Stimulated activated CD8-positive, alpha-beta memory T cell treated with anti-CD3 and anti-CD28 coated beads, Interleukin-12 subunit alpha, Interleukin-12 subunit beta, amount 100 ng/mL, for 24 hours (primary cell): ENCODE results near the gene PROK1.
"Not testable (repeated sequence)": the region's sequence is repeated elsewhere in the genome, so short reads cannot be mapped to it uniquely, and the experiment has no call there.

Source experiments
- DNase-seq: peaks from one replicate; pipeline ENCODE4 v3.0.0-alpha.2; 2020; ENCODE audit errors: extremely low read depth

Gene PROK1, protein sequence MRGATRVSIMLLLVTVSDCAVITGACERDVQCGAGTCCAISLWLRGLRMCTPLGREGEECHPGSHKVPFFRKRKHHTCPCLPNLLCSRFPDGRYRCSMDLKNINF

DNA sequence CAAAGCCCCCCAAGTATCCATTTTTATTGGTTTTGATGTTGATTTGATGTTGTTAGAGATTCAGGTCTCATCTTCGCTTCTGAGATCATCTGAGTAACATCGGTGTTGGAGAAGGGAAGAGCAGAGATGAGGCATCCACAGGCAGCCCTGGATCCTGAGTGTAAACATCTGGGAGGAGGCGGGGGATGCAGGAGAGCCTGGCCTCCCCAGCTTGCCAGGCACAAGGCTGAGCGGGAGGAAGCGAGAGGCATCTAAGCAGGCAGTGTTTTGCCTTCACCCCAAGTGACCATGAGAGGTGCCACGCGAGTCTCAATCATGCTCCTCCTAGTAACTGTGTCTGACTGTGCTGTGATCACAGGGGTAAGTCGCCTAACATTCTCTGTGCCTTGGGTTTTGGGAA lies at the start of gene PROK1:
Gene PROK1, plus strand, starts transcription at position 221 of the 400 bp plus-strand sequence. Its CDS starts 68 bp downstream, at position 289.
- no peak for DNase-seq

DNA sequence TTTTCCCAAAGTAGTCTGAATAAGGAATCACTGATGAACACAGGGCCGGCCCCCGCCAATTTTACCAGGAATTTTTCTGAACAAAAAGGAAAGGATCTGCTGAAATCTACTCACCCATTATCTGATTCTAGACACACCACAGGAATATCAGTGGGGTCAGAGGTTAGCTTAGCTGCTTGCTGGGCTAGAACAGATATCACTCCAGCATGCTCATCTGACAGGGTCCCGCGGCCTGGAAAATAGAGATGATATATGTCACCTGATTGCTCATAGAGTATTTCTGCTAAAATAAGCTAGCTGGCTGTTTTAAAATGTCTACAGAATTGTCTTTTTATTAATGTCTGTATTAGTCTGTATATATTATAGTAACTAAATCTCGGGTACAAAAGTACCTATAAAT lies 47.1 kb upstream of the PROK1 start:
- DNase-seq, result no peak

DNA sequence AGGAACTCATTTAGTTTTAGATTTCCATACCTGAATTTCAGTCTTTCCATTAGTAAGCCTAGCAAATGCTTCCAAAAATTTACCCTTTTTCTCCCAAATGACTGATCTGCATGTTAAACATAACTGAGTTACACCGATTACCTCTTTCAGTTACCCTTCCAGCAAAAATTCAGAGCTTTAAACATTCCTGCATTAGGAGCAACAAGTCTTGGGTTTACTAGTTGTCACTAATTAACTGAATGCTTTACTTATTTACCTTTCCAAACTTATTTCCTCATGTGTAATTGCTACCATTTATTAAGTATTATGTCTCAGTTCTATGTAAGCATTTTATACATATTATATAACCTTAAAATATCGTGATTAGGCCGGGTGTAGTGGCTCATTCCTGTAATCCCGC lies 46.5 kb upstream of the PROK1 start:
- DNase-seq, result no peak

DNA sequence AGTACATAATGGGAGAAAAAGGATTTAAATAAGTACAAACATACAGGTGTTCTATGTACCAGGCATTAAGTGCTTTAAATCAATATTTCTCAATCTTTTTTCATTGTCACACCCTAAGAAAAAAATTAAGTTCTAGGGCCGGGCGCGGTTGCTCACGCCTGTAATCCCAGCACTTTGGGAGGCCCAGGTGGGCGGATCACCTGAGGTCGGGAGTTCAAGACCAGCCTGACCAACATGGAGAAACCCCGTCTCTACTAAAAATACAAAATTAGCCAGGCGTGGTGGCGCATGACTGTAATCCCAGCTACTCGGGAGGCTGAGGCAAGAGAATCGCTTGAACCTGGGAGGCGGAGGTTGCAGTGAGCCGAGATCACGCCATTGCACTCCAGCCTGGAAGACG lies 44.5 kb upstream of the PROK1 start:
- not testable (repeated sequence) for DNase-seq

DNA sequence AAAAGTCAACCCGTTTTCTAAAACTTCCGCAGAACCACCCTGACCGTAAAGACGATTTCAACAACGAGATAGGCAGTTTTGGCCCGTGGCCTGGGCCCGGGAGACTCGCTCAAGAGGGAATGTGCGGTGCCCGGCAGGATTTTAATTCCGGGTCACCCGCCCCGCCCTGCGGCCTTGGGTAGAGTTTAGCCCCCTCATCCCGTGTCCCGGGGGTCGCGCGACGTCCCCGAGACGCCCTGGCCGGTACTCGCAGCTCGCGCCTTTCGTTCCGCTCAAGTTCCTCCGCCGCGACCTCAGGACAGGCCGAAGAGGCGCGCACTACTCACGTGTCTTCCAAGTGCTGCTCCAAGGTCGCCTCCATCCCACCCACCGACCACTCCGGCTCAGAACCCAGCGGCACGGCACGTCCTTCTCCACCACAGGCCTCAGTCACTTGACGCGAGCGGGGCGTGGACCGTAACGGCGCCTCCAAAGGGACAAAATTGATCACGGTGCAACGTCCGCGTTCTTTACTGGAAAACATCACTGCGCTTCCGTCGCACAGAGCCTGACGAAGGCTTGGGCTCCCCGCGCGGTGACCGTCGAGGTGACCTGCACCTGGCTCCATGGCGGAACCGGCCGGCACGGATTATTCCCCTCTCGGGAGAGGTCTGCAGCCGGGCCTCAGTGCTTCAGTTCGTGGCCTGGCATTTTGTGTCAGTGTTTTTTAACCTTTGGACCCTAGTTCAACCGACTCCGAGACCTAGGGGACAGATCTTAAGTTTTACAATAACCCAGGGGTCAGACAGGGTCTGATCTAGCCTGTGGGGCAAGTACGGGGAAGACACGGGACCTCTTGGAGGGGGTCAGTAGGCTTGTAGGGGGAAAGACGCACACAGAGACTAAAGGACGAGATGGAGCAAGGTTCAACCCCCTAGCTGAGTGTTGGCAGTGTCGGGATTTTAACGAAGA lies 43.4 kb upstream of the PROK1 start, which contains the start of gene LAMTOR5:
Gene LAMTOR5, minus strand, starts transcription at position 435 of the 951 bp plus-strand sequence. Its CDS starts 74 bp downstream, at position 361.
- peak; percentile 69 for DNase-seq

DNA sequence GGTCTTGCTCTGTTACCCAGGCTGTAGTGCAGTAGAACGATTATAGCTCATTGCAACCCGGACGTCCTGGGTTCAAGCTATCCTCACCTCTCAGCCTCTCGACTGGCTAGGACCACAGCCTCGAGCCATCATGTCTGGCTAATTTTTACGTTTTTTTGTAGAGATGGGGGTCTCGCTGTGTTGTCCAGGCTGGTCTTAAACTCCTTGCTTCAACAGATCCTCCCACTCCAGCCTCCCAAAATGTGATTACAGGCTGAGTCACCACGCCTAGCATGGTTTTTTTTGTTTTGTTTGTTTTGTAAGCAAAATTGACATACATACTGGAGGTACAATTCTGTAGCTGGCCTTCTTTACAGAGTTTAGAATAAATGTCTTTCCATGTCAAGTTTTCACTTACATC lies 42.5 kb upstream of the PROK1 start:
- DNase-seq, result no peak

DNA sequence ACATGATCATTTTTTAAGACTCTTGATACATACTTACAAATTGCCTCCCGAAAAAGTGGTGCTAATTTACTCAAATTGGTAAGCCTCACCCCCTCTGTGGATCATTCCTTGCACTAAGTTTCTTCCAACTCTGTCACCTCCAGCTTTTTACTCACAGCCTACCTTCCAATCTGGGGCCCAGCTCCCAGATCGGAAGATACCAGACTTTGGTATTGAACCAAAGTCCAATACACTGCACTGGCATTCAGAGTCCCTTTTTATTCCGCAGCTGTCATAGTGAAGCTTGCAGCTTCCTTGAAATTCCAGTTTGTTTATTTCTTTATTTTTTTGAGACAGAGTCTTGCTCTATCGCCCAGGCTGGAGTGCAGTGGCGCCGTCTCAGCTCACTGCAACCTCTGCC lies 41.6 kb upstream of the PROK1 start:
- DNase-seq, result no peak

DNA sequence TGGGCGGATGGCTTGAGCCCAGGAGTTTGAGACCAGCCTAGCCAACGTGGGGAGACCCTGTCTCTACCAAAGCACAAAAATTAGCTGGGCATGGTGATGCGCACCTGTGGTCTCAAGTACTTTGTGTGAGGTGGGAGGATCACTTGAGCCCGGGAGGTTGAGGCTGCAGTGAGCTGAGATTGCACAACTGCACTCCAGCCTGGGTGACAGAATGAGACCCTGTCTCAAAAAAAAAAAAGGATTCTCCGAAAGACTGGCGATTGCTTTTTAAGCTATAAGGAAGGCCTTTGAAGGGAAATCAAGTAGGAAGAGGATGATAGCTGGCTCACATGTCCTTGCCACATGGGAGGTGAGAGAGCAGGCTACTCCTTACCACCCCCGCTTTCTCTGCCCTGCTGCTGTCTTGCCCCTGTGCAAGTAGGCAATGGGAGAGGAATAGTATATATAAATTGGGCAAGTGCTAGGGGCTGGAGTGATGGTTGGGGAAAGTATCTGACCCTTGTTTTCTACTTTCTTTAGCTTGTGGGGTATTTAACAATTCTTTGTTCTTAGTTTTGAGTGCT lies 39.7 kb upstream of the PROK1 start:
- no peak for DNase-seq

DNA sequence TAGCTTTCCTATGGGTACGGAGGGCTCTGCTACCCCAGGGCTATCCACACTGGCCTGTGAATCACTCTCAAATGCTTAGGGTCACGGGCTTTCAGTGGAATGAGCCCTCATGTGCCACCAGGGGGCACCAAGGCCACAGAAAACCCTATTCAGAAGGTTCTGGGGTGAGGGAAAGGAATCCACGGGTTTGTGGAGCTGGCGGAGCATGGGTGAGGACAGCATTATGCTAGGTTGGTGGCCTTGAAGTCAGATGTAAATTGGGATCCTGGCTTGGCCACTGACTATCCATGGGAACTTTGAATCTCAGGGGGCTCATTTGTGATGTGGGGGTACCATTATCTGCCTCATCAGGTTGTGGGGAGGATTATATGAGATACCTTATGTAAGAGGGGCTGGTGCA lies 38.4 kb upstream of the PROK1 start:
- peak; percentile 17 for DNase-seq

DNA sequence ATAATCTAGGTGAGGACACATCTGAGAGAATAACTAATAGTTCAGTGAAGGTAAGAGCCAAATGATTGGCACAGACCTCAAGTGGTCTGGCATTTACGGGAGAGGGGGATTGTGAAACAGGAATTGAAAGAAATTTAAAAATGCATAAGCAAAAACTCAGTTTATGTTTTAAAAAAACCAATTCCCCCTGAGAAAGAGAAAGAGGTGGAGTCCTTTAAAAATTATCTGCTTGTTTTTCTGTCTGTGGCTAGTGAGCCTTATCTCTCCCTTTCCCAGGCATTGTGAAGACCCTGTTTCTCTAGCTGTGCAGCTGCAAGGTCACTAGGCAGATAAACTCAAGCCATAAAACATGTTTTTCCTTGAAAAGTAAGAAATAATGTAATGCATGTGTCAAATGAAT lies 37.9 kb upstream of the PROK1 start:
- DNase-seq, result not testable (repeated sequence)

DNA sequence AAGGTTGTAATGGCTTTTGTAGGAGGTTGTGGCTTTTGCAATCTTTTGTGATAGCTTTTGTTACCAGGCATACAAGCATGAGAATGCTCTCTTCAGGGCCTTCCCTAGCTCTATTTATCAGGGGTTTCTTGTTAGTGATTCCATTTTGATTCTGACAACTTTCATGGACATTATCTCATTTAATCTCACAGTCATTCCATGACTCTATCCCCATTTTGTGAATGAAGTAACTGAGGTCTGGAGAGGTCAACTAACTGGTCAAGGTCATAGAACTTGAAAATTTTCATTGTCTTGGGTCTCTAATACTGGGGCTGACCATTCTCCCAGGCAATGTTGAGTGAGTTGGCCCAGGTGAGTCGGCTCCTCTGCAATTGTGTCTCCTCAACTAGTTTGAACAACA lies 32.2 kb upstream of the PROK1 start:
- no peak for DNase-seq

DNA sequence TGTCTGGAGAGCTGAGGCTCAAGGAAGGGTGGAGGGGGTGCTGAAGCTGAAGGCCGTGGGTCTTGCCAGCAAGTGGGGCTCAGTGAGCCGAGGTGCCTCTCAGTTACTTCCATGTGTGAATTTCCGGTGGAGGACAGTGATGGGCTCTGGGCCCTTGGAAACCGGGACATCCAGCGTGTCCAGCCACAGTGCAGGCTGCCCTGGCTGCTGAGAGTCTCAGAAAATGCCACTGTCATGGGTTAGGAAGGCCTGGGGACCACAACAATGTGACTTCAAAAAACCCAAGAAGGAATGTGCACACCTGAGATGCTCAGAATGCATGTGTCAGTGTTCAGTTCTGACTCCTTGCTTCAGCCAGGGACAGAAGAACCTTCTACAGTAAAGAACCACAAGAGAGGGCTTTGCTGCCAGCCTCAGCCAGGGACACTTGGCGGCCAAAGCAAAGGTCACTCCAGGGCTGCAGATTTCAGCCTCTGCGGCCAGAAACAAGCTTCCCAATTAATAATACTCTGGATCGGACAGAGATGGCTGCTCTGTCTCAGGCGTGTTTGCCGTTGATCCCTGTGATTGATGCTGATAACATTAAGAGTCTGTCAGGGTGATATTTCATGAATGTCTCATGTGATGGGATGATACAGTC lies 30.8 kb upstream of the PROK1 start:
- no peak for DNase-seq

DNA sequence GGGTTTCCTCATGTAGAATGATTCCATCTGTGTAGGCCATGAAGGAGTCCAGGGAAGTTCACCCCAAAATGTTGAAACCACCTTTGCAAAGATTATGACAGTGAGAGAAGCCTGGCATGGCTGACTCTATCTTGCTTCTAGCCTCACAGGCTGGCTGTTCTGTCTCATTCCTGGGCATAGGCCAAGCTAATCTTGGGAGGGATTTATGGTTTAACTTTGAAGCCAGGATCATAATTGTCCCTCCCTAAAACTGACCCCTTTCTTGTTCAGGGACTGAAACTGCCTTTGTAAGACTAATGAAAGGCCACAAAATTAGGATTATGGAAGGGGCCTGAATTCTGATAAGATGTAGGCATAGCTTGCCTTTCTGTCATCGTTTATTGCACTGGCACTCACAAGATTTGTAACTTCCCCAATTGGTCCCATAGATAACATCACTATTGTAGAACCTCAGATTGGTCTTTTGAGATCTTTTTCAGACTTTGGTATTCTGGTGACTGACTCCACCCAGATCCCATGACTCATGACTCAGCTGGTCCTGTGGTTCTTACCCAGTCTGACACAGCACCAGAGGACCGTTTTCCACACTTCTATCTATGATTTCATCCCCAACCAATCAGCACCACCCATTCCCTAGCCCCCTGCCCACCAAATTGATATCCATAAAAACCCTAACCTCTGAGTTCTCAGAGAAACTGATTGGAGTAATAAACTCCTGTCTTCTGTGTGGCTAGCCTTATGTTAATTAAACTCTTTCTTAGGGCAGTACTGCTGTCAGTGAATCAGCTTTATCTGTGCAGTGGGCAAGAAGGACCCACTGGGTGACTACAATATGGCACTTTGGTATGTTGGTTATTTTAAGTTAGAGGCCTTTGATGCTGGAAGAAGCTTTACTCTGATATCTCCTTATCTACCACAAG lies 29.8 kb upstream of the PROK1 start:
- DNase-seq, result no peak

DNA sequence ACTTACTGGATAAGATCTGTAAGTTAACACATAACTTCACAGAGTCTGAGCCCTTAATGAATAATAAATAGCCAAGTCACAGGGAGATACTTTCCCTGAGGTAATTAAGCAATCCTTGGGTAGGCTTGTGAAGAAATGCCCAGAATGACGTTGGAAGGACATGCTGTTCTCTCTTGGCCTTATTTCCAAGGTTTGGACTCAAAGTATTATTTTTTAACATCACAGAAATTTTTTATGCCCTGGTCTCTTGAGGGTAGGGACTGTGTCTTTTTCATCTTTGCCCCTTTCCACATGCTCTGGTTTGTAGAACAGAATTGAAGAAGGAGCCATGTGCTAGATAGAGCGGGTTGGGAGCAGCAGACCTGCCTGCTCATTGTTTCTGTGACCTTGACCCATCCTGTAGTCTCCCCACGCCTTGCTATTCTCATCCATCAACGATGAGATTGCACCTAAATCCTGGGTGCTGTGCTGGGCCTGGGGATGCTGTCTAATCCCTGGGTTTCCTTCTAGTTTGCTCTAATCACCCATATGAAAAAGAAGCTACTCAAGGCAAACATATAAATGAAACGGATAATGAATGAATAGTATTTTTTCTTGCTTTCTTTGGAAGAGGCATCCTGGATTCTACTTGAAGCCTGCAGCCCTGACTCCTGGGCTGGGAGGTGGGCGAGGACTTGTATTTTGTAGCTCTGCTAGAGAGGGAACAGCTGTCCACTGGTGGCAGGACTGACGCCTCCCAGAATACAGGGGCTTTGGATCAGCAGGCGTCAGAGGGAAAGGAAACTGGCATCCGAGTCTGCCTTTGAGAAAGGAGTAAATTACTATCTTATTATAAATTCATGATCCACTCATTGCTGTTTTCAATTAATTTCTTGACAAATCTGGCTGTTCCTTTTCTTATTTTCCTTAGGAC lies 26.0 kb upstream of the PROK1 start:
- DNase-seq, result no peak

DNA sequence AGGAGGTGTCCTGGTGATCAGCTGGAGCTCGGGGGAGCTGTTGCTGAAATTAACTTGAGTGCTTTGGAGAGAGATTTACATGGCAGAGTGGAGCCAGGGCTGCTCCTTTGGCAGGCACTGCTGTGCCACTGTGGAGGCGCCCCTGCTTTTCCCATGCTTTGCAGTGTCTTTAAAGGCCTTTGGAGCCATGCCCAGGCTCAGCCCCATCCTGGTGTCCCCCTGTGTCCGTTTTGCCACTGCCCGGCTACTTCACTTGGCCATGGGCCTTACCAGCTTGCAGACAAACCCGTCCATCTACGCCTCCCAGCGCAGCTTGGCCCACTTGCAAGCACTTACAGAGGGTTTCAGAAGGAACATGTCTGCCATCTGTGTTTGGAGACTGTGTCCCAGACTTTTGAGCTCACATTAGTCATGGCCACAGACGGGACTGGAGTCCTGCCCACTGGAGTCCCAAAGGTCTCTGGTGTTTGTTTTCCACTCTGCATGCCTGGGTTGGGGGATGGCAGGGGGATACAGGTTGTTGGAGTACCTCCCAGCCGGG lies 25.3 kb upstream of the PROK1 start:
- no peak for DNase-seq

DNA sequence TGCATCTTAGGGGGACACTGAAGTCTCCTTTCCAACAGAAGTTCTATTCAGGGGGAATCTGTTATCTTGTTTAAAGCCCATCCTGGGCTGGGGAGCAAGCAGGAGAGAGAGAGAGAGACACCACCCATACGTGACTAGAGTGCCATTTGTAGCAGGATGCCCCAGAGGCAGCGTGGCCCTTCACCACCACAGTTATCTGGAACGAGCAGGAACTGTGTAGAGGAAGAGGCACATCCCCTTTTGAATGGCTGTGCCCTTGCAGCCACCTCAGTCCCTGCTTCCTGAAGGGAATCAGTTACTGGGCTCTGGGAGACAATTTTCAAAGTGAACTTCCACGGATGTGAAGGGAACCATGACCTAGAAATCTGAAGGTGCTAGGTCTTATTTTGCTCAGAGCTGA lies 24.1 kb upstream of the PROK1 start:
- DNase-seq, result no peak

DNA sequence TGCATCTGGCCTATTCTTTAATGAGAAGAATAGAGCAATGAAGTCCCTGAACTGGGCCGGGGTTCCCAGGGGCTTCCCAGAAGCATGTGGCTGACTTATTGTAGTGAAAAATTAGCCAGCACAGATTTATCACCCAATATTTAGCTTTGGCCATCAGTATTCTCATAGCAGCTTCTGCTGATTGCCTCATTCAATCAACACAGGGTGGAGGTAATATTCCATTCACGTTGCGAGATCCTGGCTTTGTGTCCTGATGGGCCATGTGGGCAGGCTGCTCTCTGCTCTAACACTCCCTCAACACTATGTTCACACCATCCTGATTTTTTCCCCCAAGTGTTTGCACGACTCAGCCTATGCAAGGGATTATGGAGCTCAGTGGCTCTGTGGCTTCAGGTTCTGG lies 22.0 kb upstream of the PROK1 start:
- DNase-seq, result no peak

DNA sequence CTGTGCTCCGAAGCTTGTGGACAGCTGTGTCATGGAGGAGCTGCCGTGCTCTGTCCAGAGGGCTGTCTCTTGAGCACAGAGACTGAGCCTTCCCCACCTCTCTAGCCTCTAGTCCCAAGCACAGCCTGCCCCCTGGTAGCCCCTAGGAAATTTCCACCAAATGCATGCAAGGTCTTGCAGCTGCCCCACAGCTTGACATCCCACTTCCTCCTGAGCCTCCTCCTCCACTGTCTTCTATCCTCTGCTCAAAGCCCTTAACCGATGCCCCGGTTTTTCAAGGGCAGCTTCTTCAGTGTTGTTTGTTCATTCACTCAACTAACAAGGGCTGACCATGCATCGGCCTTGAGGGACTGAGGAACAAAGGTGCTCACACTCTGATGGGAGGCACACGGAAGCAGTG lies 20.6 kb upstream of the PROK1 start:
- DNase-seq, result no peak

DNA sequence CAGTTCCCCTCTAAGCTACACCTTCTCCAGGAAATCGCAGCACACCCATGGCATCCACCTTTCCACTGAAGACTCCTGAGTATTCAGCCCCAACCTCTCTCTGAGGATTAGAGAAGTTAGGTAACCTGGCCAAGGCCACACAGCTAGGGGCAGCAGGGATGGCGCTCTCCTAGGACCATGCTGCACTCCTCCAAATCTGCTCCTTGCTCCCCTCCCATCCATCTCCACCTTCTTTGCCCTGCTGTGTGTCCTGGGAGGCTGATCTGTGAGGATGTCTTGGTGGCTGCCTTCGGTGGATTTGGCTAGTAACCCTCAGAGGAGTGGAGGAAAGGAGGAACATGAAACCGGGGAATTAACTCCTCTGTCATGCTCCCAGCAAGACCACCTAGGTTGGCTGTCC lies 20.0 kb upstream of the PROK1 start:
- DNase-seq, result no peak

DNA sequence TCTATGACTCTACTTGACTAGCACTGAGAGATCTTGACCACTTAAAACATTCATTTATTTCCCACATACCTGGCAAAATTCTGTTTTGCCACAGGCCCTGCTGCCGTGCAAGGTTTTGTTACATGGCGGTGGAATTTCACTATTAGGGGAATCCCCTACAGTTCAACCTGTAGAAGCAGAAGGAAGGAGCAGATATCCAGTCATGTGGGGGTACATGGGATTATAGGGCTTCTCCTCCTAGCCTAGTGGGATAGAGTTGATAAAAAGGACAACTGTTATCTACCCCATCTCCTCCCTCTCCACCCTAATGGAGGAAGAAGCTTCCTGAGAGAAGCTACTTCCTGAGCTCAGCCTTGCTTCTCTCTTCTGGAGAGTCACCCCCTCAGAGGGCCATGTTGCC lies 17.7 kb upstream of the PROK1 start:
- no peak for DNase-seq
